Measurements from ENCODE around the gene KRTAP22-1. TPM values are rescaled to one million over a fixed set of nuclear protein-coding genes. Genes with fewer than 3 reads are reported as not detected.

The KRTAP22-1 gene
- total and polyA plus RNA-seq, 9 donors: not detected

DNA sequence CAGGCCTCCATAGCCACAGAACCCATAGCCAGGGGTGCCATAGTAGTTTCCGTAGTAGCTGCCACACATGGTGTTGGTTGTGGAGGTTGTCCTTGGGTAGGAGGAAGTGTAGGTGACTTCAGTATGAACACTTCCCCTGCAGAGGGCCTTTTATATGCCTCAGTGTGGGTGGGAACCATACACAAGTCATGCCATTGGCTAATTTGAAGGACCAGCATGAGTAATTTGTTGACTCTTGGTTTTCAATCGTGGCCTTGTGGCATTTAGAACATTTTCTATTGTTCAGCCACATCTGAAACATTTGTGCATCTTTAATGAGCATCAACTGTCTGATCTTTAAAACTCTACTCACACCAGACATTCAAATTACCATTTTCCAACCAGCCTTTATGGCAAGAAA, 12.9 kb downstream of the KRTAP22-1 start, which contains the start of gene KRTAP6-1:
TSS of gene KRTAP6-1 (minus strand) at position 95 of the 400 bp plus-strand sequence. CDS start at position 69, 26 bp downstream.
- no peak within 1 kb of the TSS for H3K4me3 ChIP-seq
- no peaks in the 10 kb centered on the region for H3K4me1 ChIP-seq (ENCODE audit: insufficient read depth)
- intact Hi-C loops (cut with DNase I): no loop called here
- TF ChIP-seq EP300 (IDR thresholded peaks at IDR 0.05): no peak
- TF ChIP-seq, protein P1, sequence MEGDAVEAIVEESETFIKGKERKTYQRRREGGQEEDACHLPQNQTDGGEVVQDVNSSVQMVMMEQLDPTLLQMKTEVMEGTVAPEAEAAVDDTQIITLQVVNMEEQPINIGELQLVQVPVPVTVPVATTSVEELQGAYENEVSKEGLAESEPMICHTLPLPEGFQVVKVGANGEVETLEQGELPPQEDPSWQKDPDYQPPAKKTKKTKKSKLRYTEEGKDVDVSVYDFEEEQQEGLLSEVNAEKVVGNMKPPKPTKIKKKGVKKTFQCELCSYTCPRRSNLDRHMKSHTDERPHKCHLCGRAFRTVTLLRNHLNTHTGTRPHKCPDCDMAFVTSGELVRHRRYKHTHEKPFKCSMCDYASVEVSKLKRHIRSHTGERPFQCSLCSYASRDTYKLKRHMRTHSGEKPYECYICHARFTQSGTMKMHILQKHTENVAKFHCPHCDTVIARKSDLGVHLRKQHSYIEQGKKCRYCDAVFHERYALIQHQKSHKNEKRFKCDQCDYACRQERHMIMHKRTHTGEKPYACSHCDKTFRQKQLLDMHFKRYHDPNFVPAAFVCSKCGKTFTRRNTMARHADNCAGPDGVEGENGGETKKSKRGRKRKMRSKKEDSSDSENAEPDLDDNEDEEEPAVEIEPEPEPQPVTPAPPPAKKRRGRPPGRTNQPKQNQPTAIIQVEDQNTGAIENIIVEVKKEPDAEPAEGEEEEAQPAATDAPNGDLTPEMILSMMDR (IDR thresholded peaks at IDR 0.05): no peak
- no peak for TF ChIP-seq POLR2A (IDR thresholded peaks at IDR 0.05)
- no peaks in the 10 kb centered on the region for H3K36me3 ChIP-seq
- H3K27ac ChIP-seq: no peak within 1 kb of the TSS
- 67 to 76% (median 72%) methylated on average over 2 of the region's 2 CpGs for WGBS, 3 donors
- no peak for DNase-seq
- H3K9me3 ChIP-seq: no peaks in the 10 kb centered on the region
- no peaks in the 10 kb centered on the region for H3K27me3 ChIP-seq

DNA sequence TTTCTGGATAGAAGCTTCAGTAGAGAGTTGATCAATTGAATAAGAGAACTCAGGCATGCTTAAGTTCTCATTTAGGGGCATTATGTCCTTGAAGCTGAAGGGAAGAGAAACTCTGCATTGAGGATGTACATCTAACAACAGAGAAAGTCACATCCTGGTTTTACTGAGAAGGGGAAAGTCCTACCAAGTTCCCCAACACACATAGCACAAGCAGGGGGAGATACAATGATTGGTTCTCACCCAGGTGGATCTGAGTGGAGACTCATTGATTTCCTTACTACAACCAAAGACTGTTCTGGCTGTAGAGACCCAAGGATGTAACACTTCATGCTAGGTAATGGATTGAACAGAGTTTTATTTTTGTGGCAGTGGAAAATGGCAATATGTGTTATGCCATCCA, 14.3 kb downstream of the KRTAP22-1 start:
- Histone ChIP-seq H3K4me1 (ENCODE audit: insufficient read depth) (no peaks in the 10 kb centered on the region), H3K27ac (no peak overlapping the region), H3K4me3 (no peak overlapping the region), H3K36me3 (no peaks in the 10 kb centered on the region), H3K27me3 (no peaks in the 10 kb centered on the region), H3K9me3 (no peaks in the 10 kb centered on the region)
- no peak for DNase-seq
- TF ChIP-seq EP300 (IDR thresholded peaks at IDR 0.05): no peak
- TF ChIP-seq, protein P1 (IDR thresholded peaks at IDR 0.05): no peak
- no peak for TF ChIP-seq POLR2A (IDR thresholded peaks at IDR 0.05)
- intact Hi-C loops (cut with DNase I): no loop called here

DNA sequence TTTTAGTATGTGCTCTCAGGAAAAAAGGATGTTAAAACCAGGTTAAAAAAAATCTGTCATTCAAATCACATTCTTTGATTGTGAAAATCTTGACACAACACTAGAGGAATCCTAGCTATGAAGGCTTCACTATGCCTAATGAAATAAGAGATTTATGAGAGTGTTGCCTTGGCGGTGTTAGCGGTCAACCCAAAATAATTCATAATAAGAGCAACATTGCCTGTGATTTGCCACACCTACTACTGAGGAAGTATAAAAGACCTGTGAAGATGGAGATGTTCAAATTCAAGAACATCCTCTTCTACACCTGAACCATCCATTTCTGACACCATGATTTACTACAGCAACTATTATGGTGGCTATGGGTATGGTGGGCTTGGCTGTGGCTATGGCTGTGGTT, 15.2 kb downstream of the KRTAP22-1 start, which contains the start of gene KRTAP20-1:
TSS of gene KRTAP20-1 (plus strand) at position 301 of the 400 bp plus-strand sequence. CDS start at position 331, 30 bp downstream.
- no peaks in the 10 kb centered on the region for H3K9me3 ChIP-seq
- no peaks in the 10 kb centered on the region for H3K27me3 ChIP-seq
- WGBS, 3 donors: 80 to 89% (median 86%) methylated on average over 2 of the region's 2 CpGs
- H3K36me3 ChIP-seq: no peaks in the 10 kb centered on the region
- no peak for DNase-seq
- no peak within 1 kb of the TSS for H3K4me3 ChIP-seq
- H3K27ac ChIP-seq: no peak within 1 kb of the TSS
- intact Hi-C loops (cut with DNase I): no loop called here
- TF ChIP-seq EP300 (IDR thresholded peaks at IDR 0.05) (no peak), POLR2A (IDR thresholded peaks at IDR 0.05) (no peak)
- TF ChIP-seq, protein P1 (IDR thresholded peaks at IDR 0.05): no peak
- no peaks in the 10 kb centered on the region for H3K4me1 ChIP-seq (ENCODE audit: insufficient read depth)

DNA sequence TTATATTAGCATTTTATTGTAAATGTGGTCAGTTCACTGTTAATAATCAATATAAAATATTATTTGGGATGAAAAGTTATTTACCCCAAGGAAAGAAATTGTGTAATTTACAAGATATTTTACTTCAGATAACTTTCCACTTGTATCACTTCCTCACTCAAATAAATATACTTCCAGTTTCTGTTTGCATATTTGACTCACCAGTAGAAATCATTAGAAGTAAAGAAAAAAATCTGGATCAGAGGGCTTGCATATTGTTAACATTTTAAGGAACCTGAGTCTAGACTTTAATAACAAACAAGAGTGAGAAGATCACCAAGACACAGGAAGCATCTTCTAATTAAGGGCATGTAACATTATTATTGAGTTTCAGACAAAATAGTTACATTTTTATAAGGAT, 19.2 kb downstream of the KRTAP22-1 start:
- H3K36me3 ChIP-seq: no peaks in the 10 kb centered on the region
- DNase-seq: no peak
- no peak overlapping the region for H3K4me3 ChIP-seq
- TF ChIP-seq EP300 (IDR thresholded peaks at IDR 0.05): no peak
- TF ChIP-seq POLR2A (IDR thresholded peaks at IDR 0.05): no peak
- TF ChIP-seq, protein P1 (IDR thresholded peaks at IDR 0.05): no peak
- intact Hi-C loops (cut with DNase I): no loop called here
- no peak overlapping the region for H3K27ac ChIP-seq
- no peaks in the 10 kb centered on the region for H3K9me3 ChIP-seq
- H3K4me1 ChIP-seq (ENCODE audit: insufficient read depth): no peaks in the 10 kb centered on the region
- H3K27me3 ChIP-seq: no peaks in the 10 kb centered on the region
